Activated naive CD4-positive, alpha-beta T cell treated with anti-CD3 and anti-CD28 coated beads, Interleukin-2, amount 50 U/mL, for 16 hours (primary cell): Measurements from ENCODE around the gene RGS13.
"Not testable (repeated sequence)": the region's sequence is repeated elsewhere in the genome, so short reads cannot be mapped to it uniquely, and the experiment has no call there.

Experiments used
- DNase-seq: peaks from one replicate; pipeline ENCODE4 v3.0.0-alpha.2; 2020

Gene RGS13

DNA sequence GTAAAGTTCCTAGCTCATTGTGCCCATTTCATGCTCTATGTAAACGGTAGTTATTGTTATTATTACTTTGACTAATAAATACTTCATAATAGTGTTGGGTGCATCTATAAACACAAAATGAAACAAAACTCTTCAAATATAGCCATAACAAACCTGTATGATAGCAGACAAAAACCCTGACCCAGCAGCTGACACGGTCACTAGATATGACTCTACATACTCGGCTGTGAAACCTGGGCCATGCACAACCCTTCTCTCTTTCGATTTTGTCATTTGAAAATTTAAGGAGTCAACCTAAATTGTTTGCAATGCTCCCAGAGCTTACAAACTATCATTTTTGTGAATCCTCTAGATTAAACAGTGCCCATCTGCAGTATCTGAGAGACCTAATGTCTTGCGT lies 8.0 kb upstream of the RGS13 start:
- no peak for DNase-seq

DNA sequence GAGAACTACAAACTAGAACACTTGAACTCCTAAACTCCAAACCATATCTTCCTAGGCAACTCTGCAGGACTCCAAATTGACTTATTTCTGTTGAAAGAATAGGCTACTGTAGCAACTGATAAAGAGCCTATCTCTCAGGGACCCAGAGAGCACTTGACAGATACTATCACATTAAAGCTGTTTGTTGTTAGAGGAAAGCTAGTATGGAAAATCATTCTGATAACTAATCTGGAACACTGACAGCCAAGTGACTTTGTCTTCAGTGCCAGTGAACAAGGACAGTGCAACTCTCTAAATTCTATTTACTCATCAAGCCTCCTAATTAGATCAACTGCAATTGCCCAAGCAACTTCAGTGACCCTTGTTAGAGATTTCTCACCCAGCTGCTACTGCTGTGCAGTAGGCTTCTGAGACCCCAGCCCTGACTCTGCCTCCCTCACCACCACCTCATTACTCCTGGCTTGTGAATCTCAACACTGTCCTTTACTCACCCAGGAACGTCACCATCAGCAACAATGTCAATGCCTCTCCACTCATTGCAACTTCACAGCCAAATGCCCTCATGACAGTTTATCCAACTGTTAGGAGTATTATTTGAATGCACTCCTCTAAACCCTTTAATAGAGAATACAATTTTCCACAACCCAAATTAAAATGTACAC lies 7.4 kb upstream of the RGS13 start:
- no peak for DNase-seq

DNA sequence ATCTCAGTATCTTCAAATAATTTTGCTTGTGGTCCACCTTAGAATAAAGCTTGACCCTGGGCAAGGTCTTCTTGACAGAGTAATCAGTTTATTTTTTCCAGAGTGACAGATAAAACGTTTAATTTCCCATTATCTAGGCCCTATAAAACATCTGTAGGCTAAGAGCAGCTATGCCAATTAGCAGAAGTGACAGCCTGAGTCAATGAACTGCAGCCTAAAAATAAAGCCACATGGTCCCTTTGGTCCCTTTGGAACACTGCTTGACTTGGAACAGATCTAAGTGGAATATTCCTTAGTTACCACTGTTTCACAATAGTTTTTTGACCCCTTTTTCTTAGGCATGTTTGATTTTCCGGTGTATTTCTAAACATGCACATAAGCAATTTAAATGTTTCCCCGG lies 6.3 kb upstream of the RGS13 start:
- no peak for DNase-seq

DNA sequence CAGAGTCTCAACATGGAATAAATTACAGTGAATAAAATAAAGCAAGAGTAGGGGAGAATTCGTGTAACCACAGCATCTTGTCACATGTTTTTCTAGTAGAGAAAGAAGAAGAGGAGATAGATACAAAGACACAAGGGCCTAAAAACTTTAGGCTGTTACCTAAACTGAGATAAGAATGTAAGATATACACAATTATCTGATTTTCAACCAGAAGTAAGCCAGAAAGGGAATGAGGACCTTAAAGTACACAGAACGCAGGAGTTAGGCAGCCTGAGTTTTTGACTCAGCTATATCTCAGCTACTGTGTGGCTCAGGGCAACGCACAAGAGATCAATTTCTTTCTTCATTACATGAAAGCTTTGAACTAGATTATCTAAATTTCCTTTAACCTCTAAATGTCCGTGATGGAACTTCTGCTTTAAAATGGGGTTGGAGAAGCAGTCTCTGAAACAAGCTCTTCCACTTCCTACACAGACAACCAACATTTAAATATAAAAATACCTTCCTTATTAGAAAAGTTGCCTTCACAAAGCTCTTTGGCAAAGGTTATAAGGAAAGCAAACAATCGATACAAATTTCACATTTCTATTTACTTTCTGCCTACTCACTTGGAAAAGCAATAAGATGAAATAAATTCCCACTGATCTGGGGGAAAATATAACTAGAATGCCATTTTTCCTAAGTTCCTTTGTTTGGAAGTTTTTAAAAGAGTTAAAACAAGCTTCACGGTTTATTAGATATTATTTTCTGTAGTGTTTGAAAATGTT lies 5.2 kb upstream of the RGS13 start:
- no peak for DNase-seq

DNA sequence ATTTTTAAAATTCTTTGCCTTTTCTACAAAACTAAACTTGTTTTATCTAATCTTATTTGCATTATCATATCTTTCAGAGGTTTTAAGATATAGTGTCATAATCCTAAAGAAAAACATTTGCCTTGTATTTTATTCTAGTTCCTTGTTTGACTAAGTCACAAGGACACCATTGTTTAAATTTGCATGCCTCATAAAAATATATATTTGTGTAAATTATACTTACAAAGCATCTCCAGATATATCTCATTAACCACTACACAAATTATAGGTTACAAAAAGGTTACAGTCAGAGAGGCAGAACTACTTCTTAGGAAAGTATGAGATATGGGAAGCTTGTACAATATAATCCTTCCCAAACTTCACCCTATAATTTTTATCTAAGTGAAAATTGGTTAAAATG lies 4.2 kb upstream of the RGS13 start:
- DNase-seq, result no peak

DNA sequence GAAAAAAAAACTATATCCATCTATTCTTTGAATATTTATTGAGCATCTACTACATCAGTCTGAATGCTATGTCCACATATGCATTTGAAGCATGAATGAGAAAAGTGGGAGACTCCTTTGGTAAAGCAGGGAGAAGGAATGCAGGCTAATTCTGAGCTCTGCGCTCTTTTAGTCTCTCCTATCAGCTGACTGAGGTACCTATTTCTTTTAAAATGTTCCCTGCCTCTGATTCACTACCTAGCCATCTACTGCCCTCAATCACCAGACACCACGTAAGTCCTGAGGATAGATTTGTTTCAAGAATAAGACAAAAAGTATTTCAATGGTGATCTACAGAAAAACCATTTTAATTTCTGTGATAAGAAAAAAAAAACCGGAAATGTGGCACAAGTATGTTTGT lies 3.8 kb upstream of the RGS13 start:
- no peak for DNase-seq

DNA sequence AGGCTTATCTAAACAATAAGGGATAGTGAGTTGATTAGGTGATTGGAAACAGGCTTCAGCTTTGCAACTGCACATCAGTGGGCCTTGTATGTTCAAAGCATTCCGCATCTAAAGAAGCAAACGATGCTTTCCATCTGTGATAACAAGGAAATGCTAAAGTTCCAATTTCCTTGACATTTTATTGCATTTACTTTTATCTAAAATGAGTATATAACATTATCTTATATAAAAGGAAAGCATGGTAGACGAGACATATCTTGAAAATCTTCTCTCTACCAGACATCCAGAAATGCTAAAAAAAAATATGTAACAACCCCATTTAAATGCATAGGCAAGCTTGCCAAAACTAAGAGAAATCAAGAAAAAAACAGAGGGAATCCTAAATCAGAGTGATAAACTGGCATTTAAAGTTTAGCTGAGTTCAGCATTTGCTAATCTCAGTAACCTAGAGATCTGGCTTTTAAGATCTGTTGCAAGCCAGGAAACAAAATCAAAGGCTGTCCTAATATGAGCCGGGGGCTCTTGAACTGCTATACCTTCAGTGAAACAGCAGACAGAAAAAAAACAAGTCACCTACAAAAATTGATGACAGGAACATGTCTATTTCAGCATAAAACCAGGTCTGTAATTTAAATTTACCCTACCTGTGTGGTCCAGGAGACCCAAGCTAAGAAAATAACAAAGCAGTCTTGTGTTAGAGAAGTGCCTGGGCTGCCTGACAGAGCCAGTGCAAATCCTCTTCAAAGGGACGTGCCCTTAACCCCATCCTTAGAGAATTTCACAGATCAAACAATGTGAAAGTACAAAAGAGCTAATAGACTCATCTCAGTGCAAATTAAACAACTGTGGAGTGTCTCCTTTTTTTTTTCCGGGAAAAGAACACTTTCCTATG lies 3.1 kb upstream of the RGS13 start:
- no peak for DNase-seq

DNA sequence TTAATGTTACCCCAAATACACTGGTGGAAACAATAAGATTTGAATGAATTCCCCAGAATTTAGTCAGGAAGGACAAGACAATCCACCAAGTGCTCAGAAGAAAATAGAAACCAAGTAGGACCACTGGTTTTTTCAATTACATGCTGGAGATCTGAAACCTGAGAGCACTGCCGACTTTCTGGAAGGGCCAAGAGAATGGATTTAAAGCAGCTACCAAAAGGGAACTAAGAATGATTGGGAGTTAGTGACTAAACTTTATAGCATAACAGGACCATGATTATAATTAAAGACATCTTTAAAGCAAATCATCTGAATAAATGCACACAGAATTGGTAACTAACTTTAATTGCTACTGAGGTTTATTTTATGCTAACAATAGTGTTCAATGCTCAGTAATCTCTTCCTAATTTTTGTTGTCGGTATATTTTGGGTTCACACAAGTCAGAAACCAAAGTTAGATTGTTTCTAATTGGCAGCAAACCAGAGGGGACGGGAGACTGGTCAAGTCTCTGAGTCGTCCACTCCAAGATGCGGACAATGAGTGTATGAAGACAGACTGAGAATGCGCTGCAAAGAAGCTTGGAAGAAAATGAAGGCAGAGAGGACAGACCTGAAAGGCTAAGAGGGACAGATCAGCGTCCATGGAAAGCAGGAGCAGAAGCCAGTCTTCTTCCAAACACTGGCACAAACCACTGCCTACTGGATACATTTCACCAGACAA lies 2.3 kb upstream of the RGS13 start:
- no peak for DNase-seq

DNA sequence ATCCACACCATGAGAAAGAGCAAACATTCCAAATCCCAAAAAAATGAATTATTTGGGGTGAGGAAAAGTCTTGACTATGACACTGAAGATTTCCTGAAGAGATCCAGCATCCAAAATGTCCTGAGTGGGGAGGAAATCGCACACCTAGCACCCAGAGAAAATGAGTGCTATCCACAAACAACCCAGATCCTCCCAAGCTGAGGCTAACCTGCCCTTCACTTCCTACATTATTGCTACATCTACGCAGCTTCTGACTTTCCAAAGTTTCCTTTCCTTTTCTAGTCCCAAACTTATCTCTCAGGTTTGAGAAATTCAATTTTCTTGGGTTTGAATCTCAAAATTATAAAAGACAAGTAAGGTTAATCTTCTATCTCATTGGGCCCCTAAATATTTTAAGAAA lies 906 bp upstream of the RGS13 start:
- no peak for DNase-seq

DNA sequence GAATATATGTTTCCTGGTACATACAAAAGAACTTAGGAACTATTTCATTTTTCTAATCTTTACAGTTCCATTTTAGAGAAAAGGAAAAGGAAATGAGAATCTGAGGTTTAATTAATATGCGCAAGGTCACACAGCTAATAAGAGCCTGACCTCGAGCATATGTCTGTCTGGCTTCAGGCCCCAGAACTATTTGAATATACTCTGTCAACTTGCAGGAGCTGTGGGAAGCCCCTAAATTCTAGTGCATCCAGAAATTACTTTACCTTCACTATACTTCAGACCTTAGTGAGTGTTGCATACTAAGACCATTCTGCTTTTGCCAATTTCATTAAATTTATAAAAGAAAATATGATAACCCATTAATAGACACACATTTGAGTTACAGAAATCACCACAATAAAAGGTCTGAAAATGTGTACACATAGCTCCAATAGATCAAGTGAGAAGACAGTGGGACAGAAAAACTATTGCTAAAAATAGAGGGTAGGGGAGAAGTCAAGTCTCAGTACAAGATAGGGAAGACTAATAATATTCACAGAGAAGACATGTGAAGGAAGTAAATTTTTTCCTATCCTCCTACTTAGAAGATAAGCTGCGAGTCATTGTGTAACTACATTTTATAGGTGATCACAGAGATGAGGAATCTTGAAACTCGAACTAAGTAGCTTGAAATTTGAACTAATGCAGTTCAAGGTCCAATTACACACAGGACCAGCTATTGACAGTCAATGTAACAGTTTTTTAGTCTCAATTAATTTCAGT lies 3.8 kb downstream of the RGS13 start:
- no peak for DNase-seq

DNA sequence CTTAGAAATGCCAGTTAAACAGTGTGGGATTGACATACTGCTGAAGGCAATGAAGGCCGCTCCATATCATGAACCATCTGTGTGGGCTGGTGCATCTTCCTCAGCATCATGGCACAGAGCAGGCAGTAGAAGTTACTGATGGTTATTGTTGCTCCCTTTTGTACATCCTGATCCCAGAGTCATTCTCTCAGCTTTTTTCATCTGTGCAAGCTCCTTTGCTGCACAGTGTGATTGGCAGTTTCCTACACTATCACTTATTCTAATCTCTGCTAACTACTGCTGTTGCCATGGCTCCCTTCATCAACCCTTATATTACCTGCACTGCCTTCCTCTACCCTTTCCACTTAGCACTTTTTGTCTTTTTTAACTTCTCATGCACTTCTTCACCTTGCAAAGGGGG lies 16.2 kb downstream of the RGS13 start:
- no peak for DNase-seq

DNA sequence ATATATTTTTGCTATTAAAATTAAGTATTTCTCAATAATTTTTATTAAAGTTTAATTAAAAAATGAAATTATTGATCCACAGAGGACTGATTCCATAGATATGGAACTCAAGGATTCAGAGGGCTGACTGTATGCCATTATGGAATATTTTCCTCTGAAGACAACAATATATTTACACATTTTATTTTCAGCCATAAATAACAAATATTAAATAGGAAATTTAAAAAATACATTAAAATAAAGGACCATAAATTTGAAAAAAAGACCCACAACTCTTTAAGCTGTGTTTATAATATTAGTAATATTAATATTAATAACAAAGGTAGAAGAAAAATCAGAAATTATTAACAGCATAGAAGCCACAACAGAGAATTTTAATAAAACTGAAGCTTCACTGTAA lies 18.2 kb downstream of the RGS13 start:
- DNase-seq, result no peak

DNA sequence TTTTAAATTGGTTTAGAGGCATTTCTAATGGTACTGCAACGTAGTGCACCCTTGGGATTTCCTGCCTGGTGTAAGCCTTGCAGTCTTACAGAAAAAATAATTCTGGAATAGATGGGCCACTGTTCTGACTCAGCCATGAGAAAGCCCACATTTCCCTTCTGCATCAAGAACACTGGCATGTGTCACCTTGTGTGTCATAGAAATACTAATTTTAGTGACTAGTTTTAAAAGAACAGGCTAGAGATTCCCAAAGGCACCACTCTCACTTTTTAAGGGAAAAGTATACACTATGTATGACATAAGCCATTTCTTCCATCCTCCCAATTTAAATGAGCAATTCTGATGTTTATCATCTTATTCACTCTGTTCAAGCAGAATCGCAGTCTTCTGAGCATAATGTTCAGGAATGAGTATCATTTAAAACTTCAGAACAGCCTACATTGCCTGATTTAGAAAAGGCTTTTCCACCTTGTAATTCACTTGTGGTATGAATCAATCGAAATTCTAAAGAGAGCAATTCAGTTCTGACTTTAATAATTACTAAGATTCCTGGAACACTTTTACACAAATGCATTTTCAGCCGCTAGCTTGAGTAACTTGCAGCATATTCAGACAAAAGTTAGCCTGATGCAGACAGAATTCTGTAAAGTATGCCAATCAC lies 18.8 kb downstream of the RGS13 start:
- no peak for DNase-seq

DNA sequence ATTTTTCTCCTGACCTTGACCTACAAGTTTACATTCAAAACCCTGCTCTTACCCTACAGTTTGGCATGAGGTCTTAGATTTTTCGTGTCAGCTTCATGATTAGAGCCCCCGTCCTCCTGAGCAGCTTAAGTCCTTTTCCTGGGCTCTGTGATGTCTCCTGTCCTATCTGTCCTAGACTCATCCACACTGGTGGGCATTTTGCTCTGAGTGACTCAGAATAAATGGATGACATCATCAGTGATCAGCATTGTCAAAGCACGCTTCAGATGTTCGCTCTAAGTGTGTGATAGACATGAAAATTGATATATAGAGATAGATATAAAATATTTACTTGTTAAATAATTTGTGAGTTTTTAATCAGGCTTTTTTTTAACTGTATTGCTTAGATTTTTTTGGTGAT lies 21.8 kb downstream of the RGS13 start:
- DNase-seq, result no peak

DNA sequence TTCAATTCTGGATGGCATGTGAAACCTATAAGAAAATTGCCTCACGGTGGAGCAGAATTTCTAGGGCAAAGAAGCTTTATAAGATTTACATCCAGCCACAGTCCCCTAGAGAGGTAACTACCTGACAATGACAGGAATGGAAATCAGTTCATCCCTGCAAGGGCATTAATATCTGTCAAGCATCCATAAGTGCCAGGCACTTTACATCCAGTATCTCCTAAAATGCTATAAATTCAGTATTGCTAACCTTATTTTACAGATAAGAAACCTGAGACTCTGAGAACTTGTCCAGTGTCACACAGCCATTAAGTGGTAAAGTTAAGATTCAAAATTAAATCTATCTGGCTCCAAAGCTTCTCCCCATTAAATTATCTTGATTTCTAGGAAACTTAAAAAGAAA lies 22.3 kb downstream of the RGS13 start:
- DNase-seq, result no peak

DNA sequence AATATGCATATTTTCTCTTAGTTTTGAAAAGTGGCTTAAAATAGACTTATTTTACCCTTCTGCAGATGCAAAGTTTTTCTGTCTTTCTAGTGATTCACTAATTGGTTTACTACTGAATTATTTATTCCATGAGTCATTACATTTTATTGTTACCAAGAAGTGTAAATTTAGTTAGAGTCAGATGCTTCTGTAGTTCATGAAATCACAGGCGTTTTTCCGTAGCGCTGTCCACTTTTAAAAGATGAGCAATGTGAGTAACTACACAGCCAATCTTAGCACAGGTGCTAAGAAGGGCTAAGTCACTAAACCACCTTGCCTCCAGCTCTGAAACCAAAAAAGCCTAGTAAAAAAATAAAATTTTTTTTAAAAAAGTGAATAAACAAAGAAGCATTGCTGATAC lies 24.7 kb downstream of the RGS13 start:
- DNase-seq, result no peak

DNA sequence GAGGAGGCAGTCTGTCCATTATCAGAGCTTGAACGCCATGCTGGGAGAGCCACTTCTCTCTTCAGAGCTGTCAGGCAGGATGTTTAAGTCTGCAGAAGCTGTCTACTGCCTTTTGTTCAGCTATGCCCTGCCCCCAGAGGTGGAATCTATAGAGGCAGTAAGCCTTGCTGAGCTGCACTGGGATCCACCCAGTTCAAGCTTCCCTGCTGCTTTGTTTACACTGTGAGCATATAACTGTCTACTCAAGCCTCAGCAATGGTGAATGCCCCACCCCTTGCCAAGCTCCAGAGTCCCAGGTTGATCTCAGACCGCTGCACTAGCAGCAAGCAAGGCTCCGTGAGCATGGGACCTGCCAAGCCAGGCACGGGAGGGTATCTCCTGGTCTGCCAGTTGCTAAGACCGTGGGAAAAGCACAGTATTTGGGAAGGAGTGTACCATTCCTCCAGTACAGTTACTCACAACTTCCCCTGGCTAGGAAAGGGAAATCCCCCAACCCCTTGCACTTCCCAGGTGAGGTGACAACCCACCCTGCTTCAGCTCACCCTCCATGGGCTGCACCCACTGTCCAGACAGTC lies 32.5 kb downstream of the RGS13 start:
- DNase-seq, result no peak

DNA sequence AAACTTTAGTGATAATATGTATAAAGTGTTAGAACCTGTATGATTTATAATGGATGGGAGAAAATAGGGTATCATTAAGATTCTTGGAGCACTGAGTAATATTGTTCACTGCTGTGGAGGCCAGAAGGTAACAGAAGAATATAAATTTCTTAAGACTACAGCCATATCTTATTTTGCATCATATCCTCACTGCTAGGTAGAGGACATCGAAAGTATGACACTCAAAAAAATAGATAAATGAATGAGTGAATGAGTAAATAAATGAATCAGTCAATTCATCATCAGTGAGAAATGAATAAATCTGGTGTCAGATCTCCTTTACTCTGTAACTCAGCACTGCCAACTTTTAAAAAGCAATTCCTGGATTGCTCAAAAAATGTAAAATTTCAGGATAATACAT lies 33.2 kb downstream of the RGS13 start:
- DNase-seq, result no peak

DNA sequence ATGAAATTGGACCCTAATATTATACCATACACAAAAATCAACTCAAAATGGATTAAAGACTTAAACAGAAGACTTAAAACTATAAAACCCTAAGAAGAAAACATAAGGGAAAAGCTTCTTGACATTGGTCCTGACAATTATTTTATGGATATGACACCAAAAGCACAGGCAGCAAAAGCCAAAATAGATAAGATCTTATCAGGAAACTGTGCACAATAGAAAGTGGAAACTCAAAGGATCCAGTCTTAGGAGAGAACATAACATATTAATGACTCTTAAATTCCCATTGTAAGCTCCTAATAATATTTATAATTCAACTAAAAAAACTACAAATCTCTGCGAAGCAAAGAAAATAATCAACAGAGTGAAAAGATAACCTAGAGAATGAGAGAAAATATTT lies 39.8 kb downstream of the RGS13 start:
- no peak for DNase-seq

DNA sequence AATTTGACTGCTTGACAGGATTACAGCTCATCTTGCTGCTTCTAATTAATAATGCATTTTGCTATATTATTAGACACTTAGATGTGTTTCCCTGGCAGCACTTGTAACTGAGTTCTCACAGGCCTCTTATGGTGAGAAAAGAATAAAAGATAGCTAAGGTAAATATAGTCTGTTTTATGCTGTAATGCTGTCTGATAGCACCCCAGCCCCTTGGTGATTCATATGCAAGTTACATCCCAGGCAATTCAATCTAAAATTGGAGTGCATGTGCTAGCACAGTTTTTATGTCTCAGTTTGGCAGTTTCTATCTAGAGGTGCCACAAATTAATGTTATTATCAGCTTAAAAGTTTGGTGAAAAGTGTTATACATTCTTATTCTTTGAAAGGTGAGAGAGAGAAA lies 42.2 kb downstream of the RGS13 start:
- DNase-seq, result no peak

DNA sequence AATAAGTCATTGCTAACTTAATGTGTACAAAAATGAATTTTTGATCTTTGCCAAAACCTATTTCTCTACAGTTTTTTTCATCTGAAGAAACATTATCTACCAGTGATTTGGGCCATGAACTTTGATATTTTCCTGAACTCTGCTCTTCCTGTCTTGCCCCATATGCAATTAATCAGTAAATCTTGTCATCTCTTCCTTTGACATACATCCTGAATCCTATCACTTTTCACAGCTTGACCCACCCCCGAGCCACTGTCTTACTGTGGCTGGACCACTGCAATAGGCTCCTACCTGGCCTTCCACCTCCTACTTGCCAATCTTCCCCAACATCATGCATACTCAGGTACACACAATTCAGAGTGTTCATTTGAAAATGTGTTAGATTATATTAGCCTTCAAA lies 46.4 kb downstream of the RGS13 start:
- no peak for DNase-seq

DNA sequence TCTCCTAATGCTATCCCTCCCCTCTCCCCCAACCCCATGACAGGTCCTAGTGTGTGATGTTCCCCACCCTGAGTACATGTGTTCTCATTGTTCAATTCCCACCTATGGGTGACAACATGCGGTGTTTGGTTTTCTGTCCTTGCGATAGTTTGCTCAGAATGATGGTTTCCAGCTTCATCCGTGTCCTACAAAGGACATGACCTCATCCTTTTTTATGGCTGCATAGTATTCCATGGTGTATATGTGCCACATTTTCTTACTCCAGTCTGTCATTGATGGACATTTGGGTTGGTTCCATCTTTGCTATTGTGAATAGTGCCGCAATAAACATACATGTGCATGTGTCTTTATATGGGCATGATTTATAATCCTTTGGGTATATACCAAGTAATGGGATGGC lies 47.1 kb downstream of the RGS13 start:
- not testable (repeated sequence) for DNase-seq
